Stimulated activated CD4-positive, alpha-beta T cell treated with anti-CD3 and anti-CD28 coated beads, Interleukin-1b, Interleukin-23, amount 100 ng/mL, for 4 hours (primary cell): ENCODE measurements around the gene MEIOC.
A peak's percentile ranks its signal among the peaks of the same experiment; 100 is the strongest.

Experiments used
- DNase-seq, 2 donors: peaks; one replicate each; pipeline ENCODE4 v3.0.0-alpha.2; 2020; ENCODE audit warnings: low read depth in 2 of 2

MEIOC gene

GRCh38 chr17:44708401-44709263, 52.4 kb downstream of the MEIOC start, which contains the start of gene DBF4B:
TSS of gene DBF4B (plus strand) at chr17:44708665. CDS start at chr17:44708821, 156 bp downstream.
- DNase-seq: peak; percentile 59 to 80

- no peak for DNase-seq
Observed at GRCh38 chr17:44719444-44719843, 63.2 kb downstream of the MEIOC start.

DNA sequence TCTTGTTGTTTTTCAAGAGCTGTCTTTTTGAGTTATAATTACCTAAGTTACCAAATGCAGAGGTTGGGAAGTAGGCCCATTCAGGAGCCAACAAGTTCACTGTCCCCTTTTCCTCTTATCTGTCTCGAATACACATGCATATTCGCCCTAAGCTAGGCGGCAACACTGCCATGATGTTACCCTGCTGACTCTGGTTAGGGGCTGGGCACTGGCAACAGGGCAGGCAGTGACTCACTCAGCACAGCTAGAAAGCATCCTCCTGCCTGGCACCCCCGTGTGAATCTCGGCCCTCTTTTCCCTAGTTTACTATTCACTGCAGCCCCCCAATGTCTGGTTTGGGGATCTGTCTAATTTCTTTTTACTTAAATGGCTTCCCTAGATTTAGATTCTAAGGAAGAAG, 66.0 kb downstream of the MEIOC start:
- DNase-seq: no peak
